GM12878 (cell line): ENCODE data around the gene ZNF512. TPM values are rescaled to one million over a fixed set of nuclear protein-coding genes. Genes with fewer than 3 reads are reported as not detected.

ENCODE experiments used
- ATAC-seq: fragments of 200-7000 bp; cut with Tn5 transposase; 3 replicates; pipeline ENCODE4 v1.9.1; 2020; ENCODE audit warnings: mild to moderate bottlenecking, moderate library complexity
- BruUV-seq: library from RNA; stranded (reverse); fragments of 400-500 nt; replicated peaks from 2 replicates; lab custom pipeline; 2021; lab: Mats Ljungman, UMichigan
- CTCF ChIA-PET: fragments of 300-600 bp; sonication (Branson Sonifier 250); formaldehyde crosslinking; extraction: SDS; loops from one replicate; lab custom pipeline; 2021; ENCODE audit warnings: inconsistent platforms; lab: Yijun Ruan, JAX
- POLR2A ChIA-PET: fragments of 350-600 bp; formaldehyde crosslinking; extraction: SDS; loops from one replicate; lab custom pipeline; 2021; ENCODE audit warnings: inconsistent platforms; lab: Charles Lee
- RAD21 ChIA-PET: fragments of 300-600 bp; sonication (Branson Sonifier 250); formaldehyde crosslinking; loops from one replicate; lab custom pipeline; 2023; ENCODE audit warnings: antibody characterized with exemption; ENCODE audit not compliant: unreplicated experiment; lab: Charles Lee
- SMC1A ChIA-PET: fragments of 300-600 bp; sonication (Branson Sonifier 250); formaldehyde crosslinking; loops from one replicate; lab custom pipeline; 2023; ENCODE audit not compliant: unreplicated experiment, uncharacterized antibody; lab: Charles Lee
- DNase-seq: peaks from one replicate; pipeline ENCODE4 v3.0.0-alpha.2; 2011; ENCODE audit warnings: low read depth, low spot score
- FAIRE-seq: peaks from 3 replicates; lab custom pipeline; 2011; peaks lifted over from hg19 to GRCh38; lab: Jason Lieb, UNC
- H2AFZ ChIP-seq: 2 replicates; pipeline ENCODE4 v1.6.0; 2011; ENCODE audit warnings: low read depth, low read length, control low read depth; ENCODE audit not compliant: control insufficient read depth
- H3K27ac ChIP-seq: 2 replicates; pipeline ENCODE4 v1.5.1; 2011; ENCODE audit warnings: control low read depth; ENCODE audit not compliant: control insufficient read depth, insufficient read depth
- H3K27me3 ChIP-seq, 2 experiments: replicated peaks in 1 of 2; 2 replicates each; pipeline versions ENCODE4 v1.6.0 to v1.6.1; 2011; ENCODE audit warnings: low read length in 1 of 2; ENCODE audit not compliant: control insufficient read depth in 2 of 2, insufficient read depth in 2 of 2
- H3K36me3 ChIP-seq, 2 experiments: 2 replicates each; pipeline ENCODE4 v1.5.1; 2011; ENCODE audit warnings: low read length in 1 of 2; ENCODE audit not compliant: control insufficient read depth in 2 of 2, insufficient read depth in 2 of 2
- H3K4me1 ChIP-seq: 2 replicates; pipeline ENCODE4 v1.6.1; 2011; ENCODE audit warnings: mild to moderate bottlenecking, low read length, moderate library complexity, mixed read lengths; ENCODE audit not compliant: control insufficient read depth, insufficient read depth
- H3K4me2 ChIP-seq: 2 replicates; pipeline ENCODE4 v1.6.0; 2011; ENCODE audit warnings: control low read depth; ENCODE audit not compliant: control insufficient read depth, insufficient read depth
- H3K4me3 ChIP-seq: fragments of 200-600 bp; sonication (generic); 2 replicates; pipeline ENCODE4 v1.5.1; 2016
- H3K79me2 ChIP-seq: 2 replicates; pipeline ENCODE4 v1.6.0; 2011; ENCODE audit warnings: low read length; ENCODE audit not compliant: control insufficient read depth, insufficient read depth
- H3K9ac ChIP-seq: 2 replicates; pipeline ENCODE4 v1.8.0; 2011; ENCODE audit warnings: low read length, control low read depth, mixed read lengths; ENCODE audit not compliant: control insufficient read depth, insufficient read depth
- H3K9me3 ChIP-seq: replicated peaks from 3 replicates; pipeline ENCODE4 v1.5.1; 2011; ENCODE audit warnings: mild to moderate bottlenecking, low read length; ENCODE audit not compliant: control insufficient read depth, insufficient read depth
- H4K20me1 ChIP-seq: 2 replicates; pipeline ENCODE4 v1.6.0; 2011; ENCODE audit not compliant: control insufficient read depth, insufficient read depth
- BCL11A ChIP-seq: IDR thresholded peaks from 2 replicates; pipeline ENCODE4 v1.6.1; 2011; ENCODE audit warnings: low read depth, low read length
- MLLT1 ChIP-seq: fragments of 450-650 bp; IDR thresholded peaks from 2 replicates; pipeline ENCODE4 v1.6.1; 2016; ENCODE audit warnings: mild to moderate bottlenecking
- NBN ChIP-seq: fragments of 450-650 bp; IDR thresholded peaks from 2 replicates; pipeline ENCODE4 v1.6.1; 2016
- ZBTB11 ChIP-seq: fragments of 450-650 bp; formaldehyde crosslinking; IDR thresholded peaks from 2 replicates; pipeline ENCODE4 v1.5.0; 2022; ENCODE audit warnings: mild to moderate bottlenecking, missing genetic modification characterization
- ZZZ3 ChIP-seq: IDR thresholded peaks from 2 replicates; pipeline ENCODE4 v1.6.1; 2011; ENCODE audit warnings: low read depth; ENCODE audit not compliant: control insufficient read depth, insufficient read length
- WGBS: methylation state at CpG from one replicate; pipeline ENCODE4 v1.1.6; 2016; ENCODE audit warnings: low lambda C conversion rate; ENCODE audit not compliant: insufficient replicate concordance, insufficient coverage; ENCODE audit errors: missing lambda C conversion rate; 5-methylcytosine and 5-hydroxymethylcytosine counted together
- in situ Hi-C: fragments of 300-500 bp; cut with MboI; formaldehyde crosslinking; loops from 9 replicates; pipeline ENCODE4 v1.14.3; 2018; ENCODE audit warnings: mixed read lengths
- intact Hi-C: fragments of 100-400 bp; cut with micrococcal nuclease; formaldehyde crosslinking; loops from one replicate; pipeline ENCODE4 v1.14.2; 2022; ENCODE audit not compliant: unreplicated experiment
- polyA plus RNA-seq, 11 experiments: library from polyadenylated mRNA; depleted of rRNA in 4 of 11; unstranded in 6 of 11; stranded (reverse) in 5 of 11; fragments of >200 nt; fragmentation: Nextera tagmentation in 4 of 11; fragmentation: Illumina TruSeq in 1 of 11; extraction: Ambion mirVana in 4 of 11; extraction: Trizol in 1 of 11; gene quantifications; 1 replicate in 1 of 11; 2 replicates in 10 of 11; pipeline versions ENCODE4 v1.2.1 to v1.2.3, GENCODE V29; 2011 to 2016; ENCODE audit warnings: inconsistent platforms in 2 of 11, missing spikeins in 2 of 11, low read depth in 1 of 11
- total RNA-seq, 4 experiments: library from RNA; depleted of rRNA in 3 of 4; stranded (reverse); fragments of >200 nt in 3 of 4; fragmentation: Illumina TruSeq in 1 of 4; extraction: Trizol in 1 of 4; gene quantifications; 2 replicates each; pipeline versions ENCODE4 v1.2.1 to v1.2.3, GENCODE V29; 2013 to 2021

The ZNF512 gene
- total and polyA plus RNA-seq, 10 of the 15 experiments (the other 5 are each of a cell fraction or from before 2014, with no cell fraction given): 14.1 to 61.9 (median 31.2) TPM

GRCh38 chr2:27667446-27667845, 84.6 kb downstream of the ZNF512 start:
- WGBS: 0% methylated on average over 1 of the region's 1 CpG
- Histone ChIP-seq H3K9ac (no peak overlapping the region), H3K79me2 (peaks cover 26% of the 10 kb centered on the region), H3K4me1 (peaks cover 6% of the 10 kb centered on the region), H3K4me2 (no peak overlapping the region), H3K36me3 (peaks cover 2 to 12% of the 10 kb centered on the region in 2 experiments), H3K27ac (no peak overlapping the region), H3K27me3 (no peaks in the 10 kb centered on the region)
- ChIA-PET SMC1A (no interaction called here), CTCF (interaction anchor here (0.8 to 7.1 kb wide), 2 partner anchors 15 to 257 kb away, joined by 4 to 79 read pairs; no protein-coding TSS in a partner anchor), RAD21 (no interaction called here), POLR2A (no interaction called here)
- FAIRE-seq: no peak
- BruUV-seq: no TSS peak
- in situ Hi-C loops: no loop called here
- no peak for DNase-seq
- TF ChIP-seq ZBTB11: no peak
- no peak for TF ChIP-seq MLLT1
- TF ChIP-seq ZZZ3: no peak
- TF ChIP-seq NBN: no peak
- no peak for TF ChIP-seq BCL11A
- TF ChIP-seq, all 136 proteins: peak for 0
- no peak overlapping the region for H2AFZ ChIP-seq
- intact Hi-C loops: loop anchor here (10.0 kb wide), 1 partner anchor 183 kb away; the partner anchor contains the start of gene IFT172
- ATAC-seq: no peak
- no peak overlapping the region for H3K4me3 ChIP-seq
- H3K9me3 ChIP-seq: no peaks in the 10 kb centered on the region
- no peaks in the 10 kb centered on the region for H4K20me1 ChIP-seq
